Measurements from ENCODE around the gene SLC1A2.

Gene SLC1A2

GRCh38 chr11:35376118-35376510 is 43.2 kb downstream of the SLC1A2 start:
- no peak for DNase-seq (ENCODE audit: low read depth)

DNA sequence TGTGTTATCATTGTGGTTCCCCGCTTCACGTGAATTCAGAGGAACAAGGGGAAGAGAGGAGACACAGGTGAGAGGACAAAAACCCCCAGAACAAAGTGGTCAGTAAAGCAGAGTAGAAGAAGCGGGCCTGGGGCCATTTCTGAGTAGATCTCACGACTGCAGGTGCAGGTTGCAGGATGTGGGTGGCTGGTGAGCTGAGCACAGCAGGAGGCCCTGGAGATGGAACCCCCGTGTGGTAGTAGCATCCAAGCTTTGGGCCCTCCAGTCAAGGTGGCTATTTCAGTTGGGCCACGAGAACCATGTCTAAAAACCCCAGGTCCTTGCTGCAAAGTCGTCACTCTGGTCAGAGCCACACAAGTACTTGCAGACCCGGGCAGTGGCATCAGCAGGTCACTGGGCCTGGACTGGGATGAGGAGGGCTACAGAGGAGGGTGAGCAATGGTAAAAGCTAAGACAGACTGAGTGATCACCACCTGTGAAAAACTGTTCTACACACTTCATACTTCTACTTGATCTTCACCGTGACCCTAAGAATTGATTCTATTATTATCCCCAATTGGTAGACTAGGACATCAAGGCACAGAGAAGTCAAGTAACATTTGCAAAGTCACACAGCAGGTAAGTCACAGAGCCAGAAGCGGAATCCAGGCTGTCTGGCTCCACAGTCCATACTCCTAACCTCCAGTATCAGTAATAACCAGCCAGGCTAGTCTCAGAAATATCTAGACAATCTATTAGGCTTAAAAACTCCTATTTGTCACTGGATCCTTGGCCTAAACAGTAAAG is 43.8 kb downstream of the SLC1A2 start:
- no peak for DNase-seq (ENCODE audit: low read depth)

- DNase-seq (ENCODE audit: low read depth): no peak
Observed at GRCh38 chr11:35373284-35373933, 45.9 kb downstream of the SLC1A2 start.

GRCh38 chr11:35372565-35373283 is 46.6 kb downstream of the SLC1A2 start:
- DNase-seq (ENCODE audit: low read depth): no peak

GRCh38 chr11:35367491-35367890 is 51.9 kb downstream of the SLC1A2 start:
- DNase-seq (ENCODE audit: low read depth): no peak

GRCh38 chr11:35366798-35367197 is 52.6 kb downstream of the SLC1A2 start:
- DNase-seq (ENCODE audit: low read depth): no peak

GRCh38 chr11:35365961-35366360 is 53.4 kb downstream of the SLC1A2 start:
- DNase-seq (ENCODE audit: low read depth): no peak

DNA sequence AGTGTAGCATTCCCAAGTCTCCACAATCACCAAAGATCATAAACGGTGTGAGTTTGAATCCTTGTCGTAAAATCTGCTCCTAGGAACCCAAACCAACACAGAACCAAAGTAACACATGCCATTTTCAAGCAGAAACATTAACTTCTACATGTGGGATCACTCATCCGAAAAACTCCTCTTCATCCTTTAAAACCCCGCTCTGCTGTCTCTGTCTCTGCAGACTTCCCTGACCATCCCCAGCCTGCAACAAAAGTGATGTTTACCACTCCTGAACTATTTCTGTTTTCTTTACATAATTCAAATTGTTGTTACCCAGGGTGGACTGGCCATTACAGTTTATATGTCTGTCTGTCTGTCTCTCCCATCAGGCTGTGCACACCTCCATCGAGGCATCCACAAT is 54.0 kb downstream of the SLC1A2 start:
- no peak for DNase-seq (ENCODE audit: low read depth)

DNA sequence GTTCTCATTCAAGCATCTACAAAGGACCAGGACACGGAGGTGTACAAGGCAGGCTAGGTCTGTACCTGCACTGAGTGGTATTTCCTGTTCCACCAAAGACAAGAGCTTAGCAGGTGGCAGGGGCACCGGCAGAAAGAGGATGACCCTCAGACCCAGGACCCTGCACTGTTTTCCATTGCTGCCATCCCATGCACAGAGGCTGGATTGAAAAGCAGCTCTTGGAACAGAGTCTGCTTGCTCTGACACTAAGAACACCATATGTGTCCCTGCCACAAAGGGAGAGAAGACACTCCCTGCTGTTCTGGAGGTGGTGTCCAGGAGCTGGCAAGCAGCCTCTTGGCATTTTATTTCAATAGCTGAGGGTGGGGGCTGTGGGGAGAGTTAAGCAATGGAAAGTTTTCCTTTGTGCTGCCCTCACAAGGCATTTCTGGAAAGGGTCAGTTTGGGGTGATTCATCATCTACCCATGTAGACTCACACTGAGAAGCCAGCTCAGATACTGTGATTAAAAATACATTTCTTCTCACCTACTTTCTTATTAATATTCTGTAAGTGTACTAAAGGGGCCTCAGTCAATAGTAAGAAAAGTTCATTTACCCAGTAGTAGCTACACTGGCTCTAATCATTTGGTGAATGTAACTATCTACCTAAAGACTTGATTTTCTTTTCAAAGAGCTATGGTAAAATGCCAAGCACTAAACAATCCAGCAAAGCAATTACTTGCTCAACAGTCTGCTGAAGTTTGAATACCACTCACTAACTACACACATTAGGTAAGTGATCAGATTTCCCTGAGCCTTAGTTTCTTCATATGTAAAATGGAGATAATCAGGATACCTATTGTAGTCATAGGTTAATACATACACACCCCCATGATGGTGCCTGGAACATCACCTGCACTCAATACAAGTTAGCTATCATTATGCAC is 55.2 kb downstream of the SLC1A2 start:
- DNase-seq (ENCODE audit: low read depth): no peak

- no peak for DNase-seq (ENCODE audit: low read depth)
Observed at GRCh38 chr11:35363246-35363801, 56.0 kb downstream of the SLC1A2 start.

DNA sequence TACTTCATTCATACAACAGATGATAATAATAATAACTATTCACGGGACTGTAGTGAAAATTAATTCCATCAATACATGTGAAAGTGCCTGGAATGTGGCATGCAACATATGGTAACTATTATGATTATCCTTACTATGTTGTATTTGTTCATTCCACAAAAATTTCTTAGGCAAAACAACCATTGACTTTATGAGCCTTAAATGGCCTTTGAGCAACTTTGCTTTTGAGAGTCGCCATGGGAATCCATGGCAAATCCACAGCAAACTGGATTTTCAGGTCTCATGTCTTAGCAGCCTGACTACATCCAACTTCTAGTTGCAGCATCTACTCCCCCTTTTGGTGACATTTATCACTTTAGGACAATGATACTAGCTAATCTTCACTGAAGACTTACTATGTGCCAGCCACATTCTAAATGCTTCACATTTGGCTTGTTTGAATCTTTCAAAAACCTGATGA is 56.8 kb downstream of the SLC1A2 start:
- no peak for DNase-seq (ENCODE audit: low read depth)

DNA sequence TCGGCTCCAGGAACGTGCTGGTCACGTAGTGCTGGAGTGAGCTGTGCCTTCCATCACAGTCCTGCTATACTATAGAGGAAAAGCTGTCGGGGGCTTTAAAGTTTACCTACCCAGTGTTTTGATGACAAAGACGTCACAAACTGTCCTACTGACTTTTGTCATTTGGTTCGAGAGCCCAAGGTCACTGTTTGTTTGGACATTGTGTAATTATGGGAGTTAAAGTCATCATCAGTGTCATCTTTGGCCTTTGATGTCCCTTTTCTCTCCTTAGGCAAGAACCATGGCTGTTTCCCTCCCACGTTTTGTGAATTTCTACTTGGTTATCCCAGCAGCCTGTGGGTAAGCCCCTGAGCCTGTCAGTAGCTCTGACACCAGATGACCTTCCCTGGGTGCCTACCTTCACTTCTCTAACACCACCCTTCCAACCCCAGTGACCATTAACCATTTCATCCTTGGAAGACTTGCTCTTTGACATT is 59.3 kb downstream of the SLC1A2 start:
- DNase-seq (ENCODE audit: low read depth): no peak

DNA sequence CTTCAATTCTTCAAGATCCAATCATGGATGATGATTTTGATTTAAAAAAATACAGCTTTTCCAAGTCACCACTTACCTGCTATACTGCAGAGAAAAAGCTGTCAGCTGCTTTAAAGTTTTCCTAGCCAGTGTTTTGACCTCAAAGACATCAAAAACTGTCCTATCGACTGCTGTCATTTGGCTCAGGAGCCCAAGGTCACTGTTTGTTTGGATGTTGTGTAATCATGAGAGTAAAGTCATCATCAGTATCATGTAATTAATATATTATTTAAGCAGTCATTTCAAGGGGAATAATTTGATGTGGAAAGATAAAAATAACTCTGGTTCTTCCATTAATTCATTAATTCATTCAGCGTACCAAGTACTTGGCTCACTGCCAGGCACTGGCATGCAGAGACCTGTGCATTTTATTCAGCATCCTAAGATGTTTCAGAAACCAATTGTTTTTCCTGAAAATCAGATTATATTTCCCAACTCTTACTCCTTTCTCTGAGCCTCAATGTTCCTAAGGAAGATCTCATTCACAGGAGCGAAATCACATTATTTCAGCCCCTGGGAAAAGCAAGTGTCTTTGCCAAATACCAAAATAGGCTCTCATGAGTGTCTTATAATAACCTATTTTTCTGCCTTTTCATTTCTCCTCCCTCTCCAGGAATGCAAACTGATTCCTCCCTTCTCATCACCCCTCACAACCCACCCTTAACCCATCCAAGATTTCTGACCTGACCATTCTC is 59.9 kb downstream of the SLC1A2 start:
- no peak for DNase-seq (ENCODE audit: low read depth)

DNA sequence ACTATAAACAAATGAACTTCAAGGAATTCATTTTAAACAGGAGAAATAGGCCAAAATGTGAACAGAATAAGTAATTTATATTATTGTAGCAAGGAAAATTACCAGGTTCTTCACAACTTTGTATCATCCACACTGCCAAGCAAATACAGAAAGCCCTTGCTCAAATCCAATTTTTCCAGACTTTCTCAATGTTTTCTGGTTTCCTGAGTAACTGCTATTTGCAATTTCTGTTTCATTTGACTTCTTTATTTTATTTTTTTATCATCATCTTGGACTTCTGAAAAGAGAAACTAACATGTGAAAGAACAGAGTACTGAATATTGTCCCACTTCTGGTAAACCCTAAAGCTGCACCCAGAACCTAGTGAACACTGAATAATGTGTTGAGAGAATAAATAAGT is 61.0 kb downstream of the SLC1A2 start:
- no peak for DNase-seq (ENCODE audit: low read depth)

DNA sequence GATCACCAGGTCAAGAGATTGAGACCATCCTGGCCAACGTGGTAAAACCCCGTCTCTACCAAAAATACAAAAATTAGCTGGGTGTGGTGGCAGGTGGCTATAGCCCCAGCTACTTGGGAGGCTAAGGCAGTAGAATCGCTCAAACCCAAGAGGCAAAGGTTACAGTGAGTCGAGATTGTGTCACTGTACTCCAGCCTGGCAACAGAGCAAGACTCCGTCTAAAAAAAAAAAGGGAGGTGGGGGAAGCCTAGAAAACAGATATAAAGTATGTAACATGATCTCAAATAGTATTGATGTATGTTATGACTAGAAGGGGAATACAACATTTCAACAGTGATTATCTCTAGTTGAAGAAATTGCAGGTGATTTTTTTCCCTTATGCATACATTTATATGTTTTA is 61.4 kb downstream of the SLC1A2 start:
- no peak for DNase-seq (ENCODE audit: low read depth)

DNA sequence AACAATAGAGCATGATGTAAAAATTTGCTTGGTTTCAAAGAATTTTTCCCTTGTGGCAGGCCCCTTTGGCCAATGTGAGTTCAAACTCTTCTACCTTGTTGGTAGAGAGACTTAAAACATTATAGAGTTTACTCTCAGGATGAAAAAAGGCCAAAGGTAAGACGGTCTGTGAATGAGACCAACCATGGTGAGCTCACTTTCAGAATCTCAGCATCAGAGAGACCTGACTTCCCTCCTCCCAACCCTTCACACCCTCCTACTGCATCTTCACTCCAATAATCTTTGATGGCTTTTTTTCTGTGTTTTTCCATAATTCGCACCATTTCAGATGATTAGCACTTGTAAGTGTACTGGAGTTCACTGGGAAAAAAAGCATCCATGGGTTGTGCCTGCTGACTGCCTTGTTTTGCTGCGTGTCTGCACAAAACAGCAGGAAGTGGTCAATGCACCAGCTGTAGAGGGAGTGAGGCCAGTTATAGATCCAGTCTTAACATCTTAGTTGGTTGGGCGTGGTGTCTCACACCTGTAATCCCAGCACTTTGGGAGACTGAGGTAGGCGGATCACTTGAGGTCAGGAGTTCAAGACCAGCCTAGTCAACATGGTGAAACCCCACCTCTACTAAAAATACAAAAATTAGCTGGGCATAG is 64.1 kb downstream of the SLC1A2 start:
- DNase-seq (ENCODE audit: low read depth): no peak

GRCh38 chr11:35354644-35355043 is 64.7 kb downstream of the SLC1A2 start:
- DNase-seq (ENCODE audit: low read depth): no peak

- DNase-seq (ENCODE audit: low read depth): no peak
Observed at GRCh38 chr11:35352077-35352888, 67.1 kb downstream of the SLC1A2 start.

DNA sequence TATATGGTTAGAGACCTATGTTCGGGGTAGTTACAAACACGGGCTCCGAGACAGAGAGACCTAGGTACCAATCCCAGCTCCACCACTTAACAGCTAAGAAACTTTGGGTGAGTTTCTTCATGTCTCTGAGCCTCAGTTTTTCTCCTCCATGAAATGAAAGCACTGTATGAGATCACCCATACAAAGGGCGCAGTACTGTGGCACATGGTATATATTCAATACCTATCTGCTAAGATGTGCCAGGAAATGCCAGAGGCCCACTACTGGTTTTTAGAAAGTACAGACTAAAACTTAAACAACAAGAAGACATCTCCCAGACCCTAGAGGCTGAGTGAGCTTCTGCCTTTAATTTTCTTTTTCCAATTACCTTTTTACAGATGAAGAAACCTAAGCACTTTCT is 69.5 kb downstream of the SLC1A2 start:
- DNase-seq (ENCODE audit: low read depth): no peak
